ENCODE measurements around the gene SRD5A2. TPM values are rescaled to one million over a fixed set of nuclear protein-coding genes. Genes with fewer than 3 reads are reported as not detected.

Gene SRD5A2
- total RNA-seq, 1 experiment from 2014 or later: not detected

- no peak overlapping the region for H3K4me2 ChIP-seq (ENCODE audit: low read length)
- ChIA-PET CTCF (no interaction called here), POLR2A (no interaction called here), RAD21 (ENCODE audit: low non-redundant PET in 1 of 2, low total read pairs in 2 of 2, uncharacterized antibody in 2 of 2, unreplicated experiment in 2 of 2) (no interaction called here)
- intact Hi-C loops (cut with micrococcal nuclease): no loop called here
- ATAC-seq (no peak), DNase-seq (ENCODE audit: low read depth, low spot score) (no peak)
- no peak for TF ChIP-seq EZH2 (IDR thresholded peaks at IDR 0.05)
- TF ChIP-seq SP1 (IDR thresholded peaks at IDR 0.05; ENCODE audit: low read depth): no peak
- TF ChIP-seq CEBPB (IDR thresholded peaks at IDR 0.05; ENCODE audit: low read depth): no peak
- TF ChIP-seq ELF1 (IDR thresholded peaks at IDR 0.05; ENCODE audit: borderline replicate concordance, low read depth): no peak
- TF ChIP-seq, protein P1, sequence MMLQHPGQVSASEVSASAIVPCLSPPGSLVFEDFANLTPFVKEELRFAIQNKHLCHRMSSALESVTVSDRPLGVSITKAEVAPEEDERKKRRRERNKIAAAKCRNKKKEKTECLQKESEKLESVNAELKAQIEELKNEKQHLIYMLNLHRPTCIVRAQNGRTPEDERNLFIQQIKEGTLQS (IDR thresholded peaks at IDR 0.05): no peak
- no peak for TF ChIP-seq POLR2A (IDR thresholded peaks at IDR 0.05; ENCODE audit: borderline replicate concordance, extremely low read depth, insufficient read depth, insufficient read length)
- TF ChIP-seq, protein P2, sequence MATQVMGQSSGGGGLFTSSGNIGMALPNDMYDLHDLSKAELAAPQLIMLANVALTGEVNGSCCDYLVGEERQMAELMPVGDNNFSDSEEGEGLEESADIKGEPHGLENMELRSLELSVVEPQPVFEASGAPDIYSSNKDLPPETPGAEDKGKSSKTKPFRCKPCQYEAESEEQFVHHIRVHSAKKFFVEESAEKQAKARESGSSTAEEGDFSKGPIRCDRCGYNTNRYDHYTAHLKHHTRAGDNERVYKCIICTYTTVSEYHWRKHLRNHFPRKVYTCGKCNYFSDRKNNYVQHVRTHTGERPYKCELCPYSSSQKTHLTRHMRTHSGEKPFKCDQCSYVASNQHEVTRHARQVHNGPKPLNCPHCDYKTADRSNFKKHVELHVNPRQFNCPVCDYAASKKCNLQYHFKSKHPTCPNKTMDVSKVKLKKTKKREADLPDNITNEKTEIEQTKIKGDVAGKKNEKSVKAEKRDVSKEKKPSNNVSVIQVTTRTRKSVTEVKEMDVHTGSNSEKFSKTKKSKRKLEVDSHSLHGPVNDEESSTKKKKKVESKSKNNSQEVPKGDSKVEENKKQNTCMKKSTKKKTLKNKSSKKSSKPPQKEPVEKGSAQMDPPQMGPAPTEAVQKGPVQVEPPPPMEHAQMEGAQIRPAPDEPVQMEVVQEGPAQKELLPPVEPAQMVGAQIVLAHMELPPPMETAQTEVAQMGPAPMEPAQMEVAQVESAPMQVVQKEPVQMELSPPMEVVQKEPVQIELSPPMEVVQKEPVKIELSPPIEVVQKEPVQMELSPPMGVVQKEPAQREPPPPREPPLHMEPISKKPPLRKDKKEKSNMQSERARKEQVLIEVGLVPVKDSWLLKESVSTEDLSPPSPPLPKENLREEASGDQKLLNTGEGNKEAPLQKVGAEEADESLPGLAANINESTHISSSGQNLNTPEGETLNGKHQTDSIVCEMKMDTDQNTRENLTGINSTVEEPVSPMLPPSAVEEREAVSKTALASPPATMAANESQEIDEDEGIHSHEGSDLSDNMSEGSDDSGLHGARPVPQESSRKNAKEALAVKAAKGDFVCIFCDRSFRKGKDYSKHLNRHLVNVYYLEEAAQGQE (IDR thresholded peaks at IDR 0.05; ENCODE audit: low read depth): no peak
- TF ChIP-seq, protein P3, sequence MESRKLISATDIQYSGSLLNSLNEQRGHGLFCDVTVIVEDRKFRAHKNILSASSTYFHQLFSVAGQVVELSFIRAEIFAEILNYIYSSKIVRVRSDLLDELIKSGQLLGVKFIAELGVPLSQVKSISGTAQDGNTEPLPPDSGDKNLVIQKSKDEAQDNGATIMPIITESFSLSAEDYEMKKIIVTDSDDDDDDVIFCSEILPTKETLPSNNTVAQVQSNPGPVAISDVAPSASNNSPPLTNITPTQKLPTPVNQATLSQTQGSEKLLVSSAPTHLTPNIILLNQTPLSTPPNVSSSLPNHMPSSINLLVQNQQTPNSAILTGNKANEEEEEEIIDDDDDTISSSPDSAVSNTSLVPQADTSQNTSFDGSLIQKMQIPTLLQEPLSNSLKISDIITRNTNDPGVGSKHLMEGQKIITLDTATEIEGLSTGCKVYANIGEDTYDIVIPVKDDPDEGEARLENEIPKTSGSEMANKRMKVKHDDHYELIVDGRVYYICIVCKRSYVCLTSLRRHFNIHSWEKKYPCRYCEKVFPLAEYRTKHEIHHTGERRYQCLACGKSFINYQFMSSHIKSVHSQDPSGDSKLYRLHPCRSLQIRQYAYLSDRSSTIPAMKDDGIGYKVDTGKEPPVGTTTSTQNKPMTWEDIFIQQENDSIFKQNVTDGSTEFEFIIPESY (IDR thresholded peaks at IDR 0.05; ENCODE audit: extremely low read depth, insufficient replicate concordance, low read length): no peak
- TF ChIP-seq MAX (IDR thresholded peaks at IDR 0.05): no peak
- TF ChIP-seq JUND (IDR thresholded peaks at IDR 0.05): no peak
- no peak for TF ChIP-seq SRF (IDR thresholded peaks at IDR 0.05; ENCODE audit: low read depth)
- no peak for TF ChIP-seq EZH2phosphoT487 (IDR thresholded peaks at IDR 0.05; ENCODE audit: borderline replicate concordance)
- no peak for TF ChIP-seq POLR2AphosphoS5 (IDR thresholded peaks at IDR 0.05; ENCODE audit: low read depth, low read length)
- no peak for TF ChIP-seq CBX3 (IDR thresholded peaks at IDR 0.05; ENCODE audit: low read depth)
- TF ChIP-seq EGR1 (IDR thresholded peaks at IDR 0.05; ENCODE audit: low read depth): no peak
- TF ChIP-seq, protein P4, sequence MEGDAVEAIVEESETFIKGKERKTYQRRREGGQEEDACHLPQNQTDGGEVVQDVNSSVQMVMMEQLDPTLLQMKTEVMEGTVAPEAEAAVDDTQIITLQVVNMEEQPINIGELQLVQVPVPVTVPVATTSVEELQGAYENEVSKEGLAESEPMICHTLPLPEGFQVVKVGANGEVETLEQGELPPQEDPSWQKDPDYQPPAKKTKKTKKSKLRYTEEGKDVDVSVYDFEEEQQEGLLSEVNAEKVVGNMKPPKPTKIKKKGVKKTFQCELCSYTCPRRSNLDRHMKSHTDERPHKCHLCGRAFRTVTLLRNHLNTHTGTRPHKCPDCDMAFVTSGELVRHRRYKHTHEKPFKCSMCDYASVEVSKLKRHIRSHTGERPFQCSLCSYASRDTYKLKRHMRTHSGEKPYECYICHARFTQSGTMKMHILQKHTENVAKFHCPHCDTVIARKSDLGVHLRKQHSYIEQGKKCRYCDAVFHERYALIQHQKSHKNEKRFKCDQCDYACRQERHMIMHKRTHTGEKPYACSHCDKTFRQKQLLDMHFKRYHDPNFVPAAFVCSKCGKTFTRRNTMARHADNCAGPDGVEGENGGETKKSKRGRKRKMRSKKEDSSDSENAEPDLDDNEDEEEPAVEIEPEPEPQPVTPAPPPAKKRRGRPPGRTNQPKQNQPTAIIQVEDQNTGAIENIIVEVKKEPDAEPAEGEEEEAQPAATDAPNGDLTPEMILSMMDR (IDR thresholded peaks at IDR 0.05 in 2 of 3, conservative IDR thresholded peaks at IDR 0.05 in 1 of 3; ENCODE audit: borderline replicate concordance in 1 of 3, insufficient read depth in 1 of 3, low read depth in 2 of 3, low read length in 2 of 3): no peak
- TF ChIP-seq FOSL1 (IDR thresholded peaks at IDR 0.05; ENCODE audit: low read depth): no peak
- no peak for TF ChIP-seq ZNF274 (IDR thresholded peaks at IDR 0.05; ENCODE audit: low read depth, low read length)
- no peak for TF ChIP-seq RAD21 (IDR thresholded peaks at IDR 0.05; ENCODE audit: low read depth)
- TF ChIP-seq TCF7L2 (IDR thresholded peaks at IDR 0.05; ENCODE audit: borderline replicate concordance, extremely low read depth, insufficient read depth, insufficient read length): no peak
- no peak overlapping the region for H3K4me3 ChIP-seq (replicated peaks in 1 of 2; ENCODE audit: low read depth in 1 of 2, low read length in 2 of 2)
- no TSS peak for BruUV-seq (replicated peaks)
- no peaks in the 10 kb centered on the region for H3K79me2 ChIP-seq (ENCODE audit: insufficient read depth, low read length)
- no peaks in the 10 kb centered on the region for H3K9me2 ChIP-seq (ENCODE audit: insufficient read depth)
- no peak overlapping the region for H2AFZ ChIP-seq (ENCODE audit: low read depth, low read length, poor library complexity, severe bottlenecking)
- H3K27ac ChIP-seq (ENCODE audit: low read depth, low read length): no peak overlapping the region
- H3K36me3 ChIP-seq (ENCODE audit: control insufficient read depth in 1 of 2, insufficient read depth in 2 of 2, low read length in 2 of 2): no peaks in the 10 kb centered on the region
- peaks cover 12% of the 10 kb centered on the region for H3K27me3 ChIP-seq (ENCODE audit: insufficient read depth, low read length)
- 0 out of 2 replicates have a peak, but pooled peaks cover 2% of the 10 kb centered on the region for H4K20me1 ChIP-seq (ENCODE audit: insufficient read depth)
- no peaks in the 10 kb centered on the region for H3K4me1 ChIP-seq (ENCODE audit: control insufficient read depth in 1 of 2, insufficient read depth in 2 of 2, low read length in 2 of 2)
- no peaks in the 10 kb centered on the region for H3K9me3 ChIP-seq (ENCODE audit: control insufficient read depth in 1 of 2, insufficient read depth in 1 of 2, low read depth in 1 of 2, low read length in 2 of 2)
- no peak overlapping the region for H3K9ac ChIP-seq (ENCODE audit: low read length)
Measured at GRCh38 chr2:31563273-31563839, 17.4 kb downstream of the SRD5A2 start.

Measured in HCT116 (cell line).